ENCODE results near the gene ZNF526.

GRCh38 chr19:42270346-42271044 is 50.4 kb downstream of the ZNF526 start:
- TF ChIP-seq POLR2A (IDR thresholded peaks at IDR 0.05) (peak; percentile 37 to 61), CTCF (IDR thresholded peaks at IDR 0.05) (no peak)

Measured in adrenal gland (tissue), 5 donors.